GM10266 (cell line): ENCODE results near the gene SFMBT2.
"Not testable (repeated sequence)": the region's sequence is repeated elsewhere in the genome, so short reads cannot be mapped to it uniquely, and the experiment has no call there.

ENCODE experiments used
- DNase-seq: peaks from one replicate; pipeline ENCODE4 v3.0.0; 2012; ENCODE audit errors: extremely low spot score
- TF ChIP-seq, protein P1 (sequence below): IDR thresholded peaks from 2 replicates; pipeline ENCODE4 v1.5.1; 2012; ENCODE audit warnings: mild to moderate bottlenecking, low read depth; ENCODE audit not compliant: control insufficient read depth, insufficient read depth; ENCODE audit errors: missing control alignments

Gene SFMBT2

DNA sequence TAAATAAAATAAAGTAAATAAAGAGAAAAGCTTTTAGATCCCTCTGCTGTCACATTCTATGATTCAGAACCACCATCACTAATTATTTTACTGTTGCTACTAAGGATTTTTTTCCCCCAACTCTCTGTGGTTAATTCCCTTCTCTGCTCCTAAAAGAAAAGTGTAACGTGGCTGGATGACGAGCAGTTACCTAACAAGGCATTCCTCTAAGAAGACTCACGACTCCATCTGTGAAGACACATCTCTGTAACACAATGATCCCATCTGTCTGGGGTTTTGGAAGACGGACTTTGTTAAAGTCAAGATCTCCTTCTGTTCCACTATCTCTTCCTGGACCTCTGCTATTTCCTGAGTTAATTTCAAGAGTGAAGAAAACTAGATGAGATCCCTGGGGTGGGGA is 179.9 kb downstream of the SFMBT2 start:
- no peak for DNase-seq
- TF ChIP-seq, protein P1, sequence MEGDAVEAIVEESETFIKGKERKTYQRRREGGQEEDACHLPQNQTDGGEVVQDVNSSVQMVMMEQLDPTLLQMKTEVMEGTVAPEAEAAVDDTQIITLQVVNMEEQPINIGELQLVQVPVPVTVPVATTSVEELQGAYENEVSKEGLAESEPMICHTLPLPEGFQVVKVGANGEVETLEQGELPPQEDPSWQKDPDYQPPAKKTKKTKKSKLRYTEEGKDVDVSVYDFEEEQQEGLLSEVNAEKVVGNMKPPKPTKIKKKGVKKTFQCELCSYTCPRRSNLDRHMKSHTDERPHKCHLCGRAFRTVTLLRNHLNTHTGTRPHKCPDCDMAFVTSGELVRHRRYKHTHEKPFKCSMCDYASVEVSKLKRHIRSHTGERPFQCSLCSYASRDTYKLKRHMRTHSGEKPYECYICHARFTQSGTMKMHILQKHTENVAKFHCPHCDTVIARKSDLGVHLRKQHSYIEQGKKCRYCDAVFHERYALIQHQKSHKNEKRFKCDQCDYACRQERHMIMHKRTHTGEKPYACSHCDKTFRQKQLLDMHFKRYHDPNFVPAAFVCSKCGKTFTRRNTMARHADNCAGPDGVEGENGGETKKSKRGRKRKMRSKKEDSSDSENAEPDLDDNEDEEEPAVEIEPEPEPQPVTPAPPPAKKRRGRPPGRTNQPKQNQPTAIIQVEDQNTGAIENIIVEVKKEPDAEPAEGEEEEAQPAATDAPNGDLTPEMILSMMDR, result no peak

DNA sequence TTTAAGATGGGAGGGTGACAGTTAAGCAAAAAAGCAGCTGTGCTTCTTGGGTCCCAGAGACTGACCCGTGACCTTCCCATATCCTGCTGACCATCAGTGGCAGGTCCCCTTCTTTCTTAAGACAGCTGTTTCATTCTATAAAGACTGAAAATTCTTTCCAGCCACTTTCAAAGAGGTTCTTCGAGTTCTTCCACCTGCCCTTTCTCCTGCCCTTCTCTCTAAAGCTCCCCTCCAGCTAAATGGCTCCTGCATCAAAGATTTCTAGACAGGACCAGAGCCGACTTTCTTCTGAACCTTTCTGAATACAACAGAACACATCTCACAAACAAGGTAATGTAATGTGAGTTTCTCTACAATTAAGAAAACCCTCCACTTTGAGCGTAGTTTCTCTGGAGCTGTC is 180.8 kb downstream of the SFMBT2 start:
- no peak for DNase-seq
- TF ChIP-seq, protein P1, result no peak

DNA sequence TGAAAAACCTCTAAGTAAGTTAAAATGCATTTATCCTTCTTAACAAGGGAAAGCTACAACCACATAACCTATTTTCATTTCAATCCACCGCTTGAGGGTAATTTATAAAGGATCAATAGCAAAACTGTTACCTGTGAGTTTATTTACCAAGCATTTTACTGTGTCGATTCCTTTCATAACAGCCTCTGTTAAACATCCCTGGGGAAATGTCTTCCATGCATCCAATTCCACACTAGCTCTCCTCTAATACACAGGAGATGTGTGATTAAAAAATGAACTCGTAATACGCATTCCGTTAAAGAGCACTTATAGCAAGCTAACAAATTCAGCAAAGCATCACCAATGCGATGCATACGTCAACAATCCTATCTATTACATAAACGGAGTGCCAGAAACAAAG is 185.7 kb downstream of the SFMBT2 start:
- TF ChIP-seq, protein P1, result no peak
- DNase-seq, result no peak

DNA sequence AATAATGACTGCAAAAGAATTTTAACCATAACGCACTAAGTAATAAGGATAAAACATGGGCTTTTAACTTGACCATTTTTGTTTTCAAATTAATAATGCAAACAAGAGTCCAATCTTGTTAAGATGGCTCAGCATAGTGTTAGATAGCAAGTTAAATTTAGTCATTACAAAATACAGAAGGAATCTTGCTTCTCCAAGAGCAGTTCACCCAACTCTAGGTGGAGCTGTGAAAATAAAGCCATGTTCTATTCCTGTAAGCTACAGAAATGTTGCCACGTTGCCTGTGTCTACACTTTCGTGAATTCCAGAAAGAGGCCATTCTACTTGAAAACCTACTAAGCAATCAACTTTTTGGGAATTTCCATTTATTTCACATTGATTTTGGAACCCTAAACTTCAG is 191.9 kb downstream of the SFMBT2 start:
- TF ChIP-seq, protein P1, result no peak
- no peak for DNase-seq

DNA sequence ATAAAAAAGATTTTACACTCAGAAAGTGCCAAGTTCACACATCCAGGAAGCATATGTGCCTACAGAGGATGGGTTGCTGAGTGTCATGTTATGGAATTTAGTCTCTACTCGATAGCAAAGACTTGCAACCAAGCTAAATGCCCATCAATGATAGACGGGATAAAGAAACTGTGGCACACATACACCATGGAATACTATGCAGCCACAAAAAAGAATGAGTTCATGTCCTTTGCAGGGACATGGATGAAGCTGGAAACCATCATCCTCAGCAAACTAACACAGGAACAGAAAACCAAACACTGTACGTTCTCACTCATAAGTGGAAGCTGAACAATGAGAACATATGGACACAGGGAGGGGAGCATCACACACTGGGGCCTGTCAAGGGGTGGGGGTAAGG is 198.1 kb downstream of the SFMBT2 start:
- not testable (repeated sequence) for DNase-seq

DNA sequence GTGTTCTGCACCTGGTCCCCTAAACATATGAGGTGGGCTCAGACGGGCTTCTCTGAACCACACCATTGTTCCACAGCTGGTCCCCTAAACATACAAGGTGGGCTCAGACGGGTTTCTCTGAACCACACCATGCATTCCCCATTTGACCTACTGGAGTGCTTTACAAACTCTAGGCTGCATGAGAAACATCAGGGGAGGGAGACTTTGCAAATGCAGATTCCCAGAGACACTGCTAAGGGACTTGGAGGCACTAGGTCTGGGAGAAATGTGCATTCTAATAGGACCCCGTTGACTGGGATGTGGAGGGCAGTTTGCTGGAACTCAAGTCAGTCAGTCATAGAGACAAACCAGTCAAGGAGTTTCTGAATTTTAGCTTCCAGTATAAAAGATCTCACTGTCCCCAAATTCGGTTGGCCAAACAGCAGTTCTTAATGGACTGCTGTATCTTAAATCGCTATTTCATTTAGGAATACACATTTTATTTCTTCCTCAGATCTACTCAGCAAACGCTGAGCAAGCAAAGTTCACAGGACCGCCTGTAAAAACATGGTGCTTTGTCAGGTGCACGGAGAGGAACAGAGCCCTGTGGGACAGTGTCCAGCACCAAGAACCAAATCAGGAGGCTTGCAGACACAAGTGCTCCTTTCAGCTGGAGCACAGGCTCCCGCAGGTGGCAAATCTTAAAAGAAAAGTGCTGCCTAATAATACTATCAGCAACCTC is 198.8 kb downstream of the SFMBT2 start:
- TF ChIP-seq, protein P1, result no peak

DNA sequence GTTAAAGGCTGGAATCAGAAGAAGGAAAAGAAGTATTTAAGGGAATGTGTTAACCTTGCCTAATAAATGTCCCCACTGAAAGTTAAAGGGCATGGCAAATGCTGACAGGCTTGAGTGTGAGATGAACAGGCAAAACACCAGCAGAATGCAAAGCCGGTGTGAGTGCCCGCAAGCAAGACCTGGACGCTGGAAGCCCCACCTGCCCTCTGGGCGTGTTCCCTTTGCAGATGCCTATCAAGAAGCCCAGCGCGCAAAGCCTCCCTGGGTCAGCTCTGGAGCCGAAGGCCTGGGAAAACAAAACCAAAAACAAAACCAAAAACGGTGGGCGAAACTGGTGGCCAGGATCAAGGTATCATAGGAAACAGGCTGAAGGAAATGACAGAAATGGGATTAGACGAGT is 200.3 kb downstream of the SFMBT2 start:
- DNase-seq, result no peak
- TF ChIP-seq, protein P1, result no peak

More for the DNA sequence above, 198.8 kb downstream of the SFMBT2 start:
- DNase-seq, result no peak

DNA sequence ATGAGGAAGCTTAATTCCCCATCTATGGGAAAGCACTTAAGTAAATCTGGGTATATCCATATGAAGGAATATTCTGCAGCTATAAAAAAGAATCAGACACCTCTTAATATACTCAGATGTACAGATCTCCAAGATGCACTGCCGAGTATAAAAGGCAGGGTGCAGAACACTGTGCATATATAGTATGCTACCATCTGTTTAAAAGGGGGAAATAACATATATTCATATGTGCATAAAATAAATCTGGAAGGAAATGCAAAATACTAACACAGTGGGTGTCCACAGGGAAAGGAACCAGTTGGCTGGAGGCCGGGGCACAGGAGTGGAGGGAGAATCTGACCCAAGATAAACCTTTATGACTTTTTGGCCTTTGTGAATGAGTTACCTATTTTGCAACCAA is 201.4 kb downstream of the SFMBT2 start:
- no peak for DNase-seq
- TF ChIP-seq, protein P1, result no peak
